Measurements from ENCODE around the gene MS4A4E.
"Not testable (repeated sequence)": the region's sequence is repeated elsewhere in the genome, so short reads cannot be mapped to it uniquely, and the experiment has no call there.

MS4A4E gene

GRCh38 chr11:60221181-60221580 is 21.8 kb downstream of the MS4A4E start:
- DNase-seq (ENCODE audit: low read depth): no peak

GRCh38 chr11:60214386-60214785 is 28.6 kb downstream of the MS4A4E start:
- DNase-seq (ENCODE audit: low read depth): no peak

GRCh38 chr11:60211206-60211605 is 31.7 kb downstream of the MS4A4E start:
- DNase-seq (ENCODE audit: low read depth): no peak

GRCh38 chr11:60209977-60210376 is 33.0 kb downstream of the MS4A4E start:
- no peak for DNase-seq (ENCODE audit: low read depth)

- no peak for DNase-seq (ENCODE audit: low read depth)
Measured at GRCh38 chr11:60208951-60209350, 34.0 kb downstream of the MS4A4E start.

- no peak for DNase-seq (ENCODE audit: low read depth)
Measured at GRCh38 chr11:60208146-60208895, 34.6 kb downstream of the MS4A4E start.

GRCh38 chr11:60206616-60207015 is 36.3 kb downstream of the MS4A4E start:
- no peak for DNase-seq (ENCODE audit: low read depth)

GRCh38 chr11:60204922-60205321 is 38.0 kb downstream of the MS4A4E start:
- no peak for DNase-seq (ENCODE audit: low read depth)

GRCh38 chr11:60201334-60201733 is 41.6 kb downstream of the MS4A4E start:
- not testable (repeated sequence) for DNase-seq (ENCODE audit: low read depth)

GRCh38 chr11:60197442-60197841 is 45.5 kb downstream of the MS4A4E start:
- DNase-seq (ENCODE audit: low read depth): no peak

- no peak for DNase-seq (ENCODE audit: low read depth)
Measured at GRCh38 chr11:60195923-60196368, 47.0 kb downstream of the MS4A4E start.

GRCh38 chr11:60194511-60194910 is 48.4 kb downstream of the MS4A4E start:
- no peak for DNase-seq (ENCODE audit: low read depth)

- no peak for DNase-seq (ENCODE audit: low read depth)
Measured at GRCh38 chr11:60193687-60194433, 49.1 kb downstream of the MS4A4E start.

- DNase-seq (ENCODE audit: low read depth): not testable (repeated sequence)
Measured at GRCh38 chr11:60192564-60192963, 50.4 kb downstream of the MS4A4E start.

GRCh38 chr11:60188481-60188880 is 54.5 kb downstream of the MS4A4E start:
- not testable (repeated sequence) for DNase-seq (ENCODE audit: low read depth)

GRCh38 chr11:60186128-60186527 is 56.8 kb downstream of the MS4A4E start:
- not testable (repeated sequence) for DNase-seq (ENCODE audit: low read depth)

GRCh38 chr11:60185512-60185827 is 57.5 kb downstream of the MS4A4E start:
- not testable (repeated sequence) for DNase-seq (ENCODE audit: low read depth)

- no peak for DNase-seq (ENCODE audit: low read depth)
Measured at GRCh38 chr11:60184824-60185511, 58.0 kb downstream of the MS4A4E start.

GRCh38 chr11:60183591-60184205 is 59.2 kb downstream of the MS4A4E start:
- no peak for DNase-seq (ENCODE audit: low read depth)

GRCh38 chr11:60182541-60183330 is 60.2 kb downstream of the MS4A4E start, which contains the start of gene MS4A6A:
Gene MS4A6A (minus strand): TSS chr11:60183083. CDS start chr11:60181727, 1,356 bp downstream.
- DNase-seq (ENCODE audit: low read depth): no peak

- DNase-seq (ENCODE audit: low read depth): no peak
Measured at GRCh38 chr11:60175860-60176275, 67.1 kb downstream of the MS4A4E start.
